VCaP (cell line): ENCODE data around the gene CLDN7.

Source experiments
- H3K27ac ChIP-seq: fragments of 450-650 bp; 2 replicates; pipeline ENCODE4 v1.5.1; 2017
- CTCF ChIP-seq: fragments of 450-650 bp; conservative IDR thresholded peaks from 2 replicates; pipeline ENCODE4 v1.5.1; 2017; ENCODE audit warnings: mild to moderate bottlenecking, moderate library complexity

CLDN7 gene

GRCh38 chr17:7250695-7251627 is 11.3 kb downstream of the CLDN7 start:
- no peak for TF ChIP-seq CTCF
- peak overlapping the region; percentile 91 for H3K27ac ChIP-seq

GRCh38 chr17:7249830-7250229 is 12.4 kb downstream of the CLDN7 start:
- peak overlapping the region; percentile 91; the same call in 1 of the 2 replicates for H3K27ac ChIP-seq
- TF ChIP-seq CTCF, result no peak

- no peak for TF ChIP-seq CTCF
- peak overlapping the region; percentile 91; the same call in 1 of the 2 replicates for H3K27ac ChIP-seq
Measured at GRCh38 chr17:7249214-7249613, 13.1 kb downstream of the CLDN7 start.

GRCh38 chr17:7248796-7249195 is 13.5 kb downstream of the CLDN7 start:
- H3K27ac ChIP-seq, result no peak overlapping the region
- no peak for TF ChIP-seq CTCF

GRCh38 chr17:7246779-7247178 is 15.5 kb downstream of the CLDN7 start:
- no peak overlapping the region for H3K27ac ChIP-seq
- TF ChIP-seq CTCF, result no peak

GRCh38 chr17:7243838-7244237 is 18.4 kb downstream of the CLDN7 start:
- peak overlapping the region; percentile 92; the same call in 1 of the 2 replicates for H3K27ac ChIP-seq

GRCh38 chr17:7243453-7243729 is 18.9 kb downstream of the CLDN7 start:
- H3K27ac ChIP-seq, result peak overlapping the region; percentile 92
- TF ChIP-seq CTCF, result no peak
